HG02678 (cell line): ENCODE measurements around the gene KAZN.

Source experiments
- ATAC-seq: cut with Tn5 transposase; IDR thresholded peaks from one replicate; pipeline ENCODE4 v1.9.1; 2021; ENCODE audit warnings: mild to moderate bottlenecking, moderate library complexity; ENCODE audit not compliant: unreplicated experiment

The KAZN gene

DNA sequence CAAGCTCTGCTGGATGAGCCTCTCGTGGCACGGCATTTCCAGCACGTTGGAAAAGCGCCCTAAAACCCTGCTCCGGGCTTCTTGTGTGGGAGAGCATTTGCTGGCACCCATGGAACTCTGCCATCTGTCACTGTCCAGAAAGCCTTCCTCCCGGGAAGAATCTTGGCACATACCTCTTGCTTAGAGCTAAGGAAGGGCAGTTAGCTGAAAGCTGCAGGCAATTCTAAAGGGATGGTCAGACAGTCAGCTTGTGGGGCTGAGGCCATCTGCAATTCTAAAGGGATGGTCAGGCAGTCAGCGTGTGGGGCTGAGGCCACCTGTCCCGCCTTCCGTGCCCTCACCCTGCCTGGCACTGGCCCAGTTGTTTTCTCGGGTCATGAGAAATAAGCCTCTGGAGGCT lies 416.0 kb downstream of the KAZN start:
- ATAC-seq: no peak

DNA sequence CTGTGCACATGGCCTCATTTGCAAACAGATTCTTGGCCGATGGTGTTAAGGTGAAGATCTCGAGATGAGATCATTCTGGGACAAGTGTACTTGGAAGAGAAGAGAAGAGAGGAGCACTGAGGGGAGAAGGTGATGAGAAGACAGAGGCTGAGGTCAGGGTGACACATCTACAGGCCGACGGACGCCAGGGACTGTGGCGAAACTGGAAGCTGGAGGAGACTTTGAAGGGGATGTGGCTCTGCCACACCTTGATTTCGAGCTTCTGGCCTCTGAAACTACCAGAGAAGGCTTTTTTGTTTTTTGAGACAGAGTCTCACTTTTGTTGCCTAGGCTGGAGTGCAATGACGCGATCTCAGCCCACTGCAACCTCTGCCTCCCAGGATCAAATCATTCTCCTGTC lies 417.5 kb downstream of the KAZN start:
- no peak for ATAC-seq

GRCh38 chr1:15016526-15016925 lies 418.0 kb downstream of the KAZN start:
- ATAC-seq: no peak

DNA sequence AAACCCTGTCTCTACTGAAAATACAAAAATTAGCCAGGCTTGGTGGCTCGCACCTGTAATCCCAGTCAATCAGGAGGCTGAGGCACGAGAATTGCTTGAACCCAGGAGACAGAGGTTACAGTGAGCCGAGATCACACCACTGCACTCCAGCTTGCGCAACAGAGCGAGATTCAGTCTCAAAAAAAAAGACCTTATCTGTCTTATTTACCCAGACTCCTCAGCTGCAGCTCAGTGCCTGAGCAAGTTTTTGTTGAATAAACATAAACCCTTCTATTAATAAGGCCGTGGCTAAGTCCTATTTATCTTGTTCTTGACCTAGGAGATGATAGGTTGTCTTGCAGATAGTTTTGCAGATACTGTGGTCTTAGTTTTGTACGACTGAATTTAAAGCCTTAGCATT lies 418.6 kb downstream of the KAZN start:
- no peak for ATAC-seq

DNA sequence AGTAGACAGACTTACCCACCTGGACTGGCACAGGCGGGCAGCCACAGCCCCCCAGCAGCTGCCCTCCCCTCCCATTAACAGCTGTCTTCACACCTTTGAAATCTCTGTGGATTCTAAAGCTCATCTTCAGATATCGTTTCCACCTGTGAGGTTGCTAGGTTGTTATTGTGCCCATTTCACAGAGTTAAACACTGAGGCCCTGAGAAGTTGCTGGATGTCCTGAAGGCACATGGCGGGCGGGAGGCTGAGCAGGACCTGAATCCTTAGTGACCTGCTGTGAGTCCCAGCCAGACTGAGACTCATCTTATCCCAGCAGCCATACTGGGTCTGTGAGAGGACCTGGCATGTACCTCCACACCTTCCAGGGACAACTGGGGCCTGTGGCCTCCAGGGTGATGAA lies 420.3 kb downstream of the KAZN start:
- no peak for ATAC-seq

DNA sequence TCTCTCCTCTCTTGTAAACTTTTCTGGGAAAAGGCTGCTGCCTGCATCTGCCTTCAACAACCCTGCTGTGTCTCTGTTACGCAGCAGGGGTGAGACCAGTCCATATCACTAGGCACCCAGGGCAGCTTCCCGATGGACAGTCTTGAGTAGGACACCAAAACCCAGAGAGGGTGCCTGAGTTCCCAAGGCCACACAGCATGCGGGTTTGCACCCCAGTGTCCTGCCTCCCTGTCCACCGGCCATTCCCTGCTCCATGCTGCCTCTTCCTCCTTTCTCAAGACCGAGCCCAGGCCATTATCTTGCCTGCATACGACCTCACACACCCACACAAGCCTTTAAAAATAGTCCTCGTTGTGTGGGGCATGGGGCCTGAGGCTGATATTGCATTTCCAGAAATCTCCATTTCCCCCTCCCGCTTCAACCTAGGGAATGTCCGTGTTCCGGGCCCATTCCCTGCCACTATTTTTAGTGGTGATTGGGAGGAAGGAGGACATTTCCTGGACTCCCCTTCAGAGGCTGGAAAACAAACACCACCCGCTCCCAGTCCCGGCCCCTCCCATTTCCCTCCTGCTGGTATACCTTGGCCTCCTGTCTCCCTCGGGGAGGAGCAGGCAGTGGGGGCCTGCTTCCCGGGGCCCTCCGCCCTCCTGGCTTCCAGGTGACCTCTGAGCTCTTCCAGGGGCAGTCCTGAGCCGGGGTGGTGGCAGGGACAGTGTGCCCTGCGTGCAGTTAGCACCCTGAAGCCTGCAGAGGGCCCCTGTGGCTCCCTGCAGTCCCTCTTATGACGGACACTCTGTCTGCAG lies 422.7 kb downstream of the KAZN start:
- no peak for ATAC-seq

DNA sequence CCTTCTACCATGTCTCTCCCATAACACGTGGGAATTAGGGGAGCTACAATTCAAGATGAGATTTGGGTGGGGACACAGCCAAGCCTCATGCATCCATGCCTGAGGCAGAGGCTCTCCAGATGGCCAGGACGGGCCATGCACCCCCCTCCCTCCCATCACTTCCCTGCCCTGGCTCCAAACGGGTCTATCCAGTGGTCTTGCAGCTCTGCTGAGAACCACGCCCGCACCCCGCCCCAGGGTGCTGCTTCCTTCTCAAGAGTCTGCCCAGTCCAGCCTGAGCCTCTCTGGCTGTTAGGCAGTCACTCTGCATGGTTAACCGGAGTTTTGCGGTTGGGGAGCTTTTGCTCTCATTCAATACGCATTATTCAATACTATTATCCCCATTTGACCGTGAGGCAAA lies 423.6 kb downstream of the KAZN start:
- no peak for ATAC-seq

DNA sequence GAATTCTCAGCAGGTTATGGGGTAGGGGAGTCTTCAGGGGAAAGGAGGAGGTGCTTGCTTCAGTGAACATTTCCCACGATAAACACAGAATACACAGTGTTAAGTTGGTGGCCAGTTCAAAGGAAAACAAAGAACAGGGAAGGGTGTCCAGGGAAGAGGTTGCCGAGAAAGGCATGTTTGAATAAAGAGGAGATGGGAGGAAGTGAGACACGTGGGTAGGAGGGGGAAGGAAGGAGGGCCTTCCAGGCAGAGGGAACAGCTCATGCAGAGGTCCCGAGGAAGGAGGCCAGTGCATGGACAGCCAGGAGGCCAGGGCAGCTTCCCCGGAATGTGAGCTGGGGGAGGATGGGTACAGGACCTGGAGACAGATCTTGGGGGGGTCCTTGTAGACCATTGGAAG lies 424.7 kb downstream of the KAZN start:
- ATAC-seq: no peak

GRCh38 chr1:15023976-15024375 lies 425.5 kb downstream of the KAZN start:
- no peak for ATAC-seq

- no peak for ATAC-seq
Observed at GRCh38 chr1:15026117-15026489, 427.6 kb downstream of the KAZN start.

- ATAC-seq: no peak
Observed at GRCh38 chr1:15027515-15027986, 429.1 kb downstream of the KAZN start.

DNA sequence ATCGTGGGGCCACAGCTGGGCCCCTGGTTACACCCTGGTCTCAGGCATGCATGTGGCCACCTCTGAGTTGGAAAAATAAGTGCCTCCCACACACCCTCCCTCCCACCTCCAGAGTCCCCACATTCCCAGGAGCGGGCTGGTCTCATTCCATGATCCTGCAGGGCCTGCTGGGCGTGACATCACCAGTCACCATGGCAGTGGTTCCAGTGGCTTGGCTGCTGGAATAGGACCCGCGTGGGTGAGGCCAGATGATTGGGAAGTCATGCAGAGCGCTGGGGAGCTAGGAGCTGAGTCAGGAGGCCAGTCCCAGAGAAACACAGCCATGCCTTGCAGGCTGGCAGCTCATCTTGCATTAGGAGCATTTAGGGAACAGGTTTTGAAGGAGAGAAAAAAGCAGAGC lies 429.6 kb downstream of the KAZN start:
- no peak for ATAC-seq

GRCh38 chr1:15028616-15029015 lies 430.1 kb downstream of the KAZN start:
- no peak for ATAC-seq

DNA sequence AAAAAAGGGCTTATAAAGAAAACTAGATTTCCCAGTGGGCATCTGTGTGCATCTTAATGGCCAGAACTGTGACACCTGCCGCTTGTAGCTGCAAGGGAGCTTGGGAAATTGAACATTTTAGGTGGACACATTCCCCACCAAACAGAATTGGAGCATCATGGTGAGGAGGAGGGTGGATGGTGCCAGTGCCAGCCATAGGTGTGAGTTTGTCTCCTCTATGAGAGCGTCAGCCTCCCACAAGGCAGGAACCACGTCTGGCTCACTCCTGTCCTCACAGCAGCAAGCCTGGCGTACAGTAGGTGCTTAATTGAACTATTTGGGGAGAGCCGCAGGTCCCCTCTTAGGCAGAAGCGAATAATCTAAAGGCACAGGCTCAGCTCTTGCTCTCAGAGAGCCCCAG lies 430.6 kb downstream of the KAZN start:
- ATAC-seq: no peak

DNA sequence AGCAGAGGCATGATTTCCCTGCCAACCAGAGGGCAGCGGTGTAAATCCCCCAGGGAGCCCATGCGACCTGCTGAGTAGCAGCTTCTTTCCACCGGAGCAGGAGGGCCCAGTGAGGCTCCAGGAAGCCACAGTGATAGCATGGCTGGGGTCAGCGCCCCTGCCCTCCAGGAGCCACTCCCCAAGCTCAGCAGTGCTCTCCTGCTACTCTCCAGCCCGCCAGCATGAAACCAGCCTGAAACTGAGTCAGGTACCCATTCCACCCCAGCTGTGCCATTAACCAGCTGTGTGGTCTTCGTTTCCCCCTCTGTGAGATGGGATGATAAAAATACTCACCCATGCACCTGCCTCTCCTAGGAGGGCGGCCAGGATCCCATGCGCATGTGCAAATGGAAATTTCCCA lies 431.3 kb downstream of the KAZN start:
- ATAC-seq: no peak

- no peak for ATAC-seq
Observed at GRCh38 chr1:15031251-15031933, 432.9 kb downstream of the KAZN start.

- no peak for ATAC-seq
Observed at GRCh38 chr1:15033264-15033663, 434.8 kb downstream of the KAZN start.

DNA sequence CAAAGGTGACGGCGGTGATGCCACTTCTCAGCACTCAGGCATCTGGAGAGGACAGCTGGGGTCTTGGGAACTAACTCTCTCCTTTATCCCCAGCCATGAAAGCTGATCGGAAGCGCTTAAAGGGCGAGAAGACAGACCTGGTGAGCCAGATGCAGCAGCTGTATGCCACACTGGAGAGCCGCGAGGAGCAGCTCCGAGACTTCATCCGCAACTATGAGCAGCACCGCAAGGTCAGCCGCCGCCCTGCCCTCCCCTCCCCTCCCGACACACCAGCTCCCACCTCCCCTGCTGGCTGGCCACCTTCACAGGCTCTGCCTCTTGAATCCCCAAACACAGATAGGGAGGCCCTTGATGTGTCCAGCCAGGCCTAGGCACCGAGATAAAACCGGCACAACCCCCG lies 436.2 kb downstream of the KAZN start:
- no peak for ATAC-seq

- no peak for ATAC-seq
Observed at GRCh38 chr1:15035236-15035635, 436.8 kb downstream of the KAZN start.

DNA sequence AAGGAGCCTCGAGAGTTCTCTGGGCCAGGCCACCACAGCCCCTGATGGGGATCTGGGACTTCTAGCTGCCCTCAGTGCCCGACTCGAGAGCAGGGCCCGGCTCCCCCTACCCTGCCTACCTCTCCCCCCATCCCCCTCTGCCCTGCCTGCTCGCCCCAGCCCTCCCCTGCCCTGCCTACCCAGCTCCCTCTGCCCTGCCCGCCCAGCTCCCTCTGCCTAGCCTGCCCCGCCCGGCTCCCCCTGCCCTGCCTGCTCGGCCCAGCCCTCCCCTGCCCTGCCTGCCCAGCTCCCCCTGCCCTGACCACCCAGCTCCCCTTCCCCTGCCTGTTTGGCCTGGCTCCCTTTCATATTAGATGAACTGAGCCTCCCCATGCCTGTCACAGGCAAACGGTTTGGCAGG lies 437.6 kb downstream of the KAZN start:
- no peak for ATAC-seq

GRCh38 chr1:15038232-15039016 lies 439.9 kb downstream of the KAZN start:
- no peak for ATAC-seq
